Measurements from ENCODE around the gene IGFBP4. TPM values are rescaled to one million over a fixed set of nuclear protein-coding genes. Genes with fewer than 3 reads are reported as not detected.

Gene IGFBP4
- total and polyA plus RNA-seq, 7 donors = 30.3 to 440 (median 242) TPM

- no peaks in the 10 kb centered on the region for H3K27me3 ChIP-seq
- peak; percentile 83 for DNase-seq
- H3K9me3 ChIP-seq = no peaks in the 10 kb centered on the region
- TF ChIP-seq POLR2AphosphoS5 (IDR thresholded peaks at IDR 0.05) = peak; percentile 25 to 71 (median 41)
- TF ChIP-seq POLR2A (IDR thresholded peaks at IDR 0.05) = no peak
- TF ChIP-seq EP300 (IDR thresholded peaks at IDR 0.05) = peak in 1 of 4 donors; percentile 37
- no peak for TF ChIP-seq CTCF (IDR thresholded peaks at IDR 0.05)
- peak overlapping the region; percentile 69 to 94 (median 85) for H3K27ac ChIP-seq
- WGBS, 2 donors = 64 to 69% methylated on average over 17 of the region's 17 CpGs
- no peaks in the 10 kb centered on the region for H3K36me3 ChIP-seq
- intact Hi-C loops (cut with DNase I) = no loop called here
- peaks cover 4 to 58% (median 55%) of the 10 kb centered on the region in 4 donors for H3K4me1 ChIP-seq
- H3K4me3 ChIP-seq = no peak overlapping the region
These were observed 42.7 kb downstream of the IGFBP4 start for GRCh38 chr17:40485851-40486521.

DNA sequence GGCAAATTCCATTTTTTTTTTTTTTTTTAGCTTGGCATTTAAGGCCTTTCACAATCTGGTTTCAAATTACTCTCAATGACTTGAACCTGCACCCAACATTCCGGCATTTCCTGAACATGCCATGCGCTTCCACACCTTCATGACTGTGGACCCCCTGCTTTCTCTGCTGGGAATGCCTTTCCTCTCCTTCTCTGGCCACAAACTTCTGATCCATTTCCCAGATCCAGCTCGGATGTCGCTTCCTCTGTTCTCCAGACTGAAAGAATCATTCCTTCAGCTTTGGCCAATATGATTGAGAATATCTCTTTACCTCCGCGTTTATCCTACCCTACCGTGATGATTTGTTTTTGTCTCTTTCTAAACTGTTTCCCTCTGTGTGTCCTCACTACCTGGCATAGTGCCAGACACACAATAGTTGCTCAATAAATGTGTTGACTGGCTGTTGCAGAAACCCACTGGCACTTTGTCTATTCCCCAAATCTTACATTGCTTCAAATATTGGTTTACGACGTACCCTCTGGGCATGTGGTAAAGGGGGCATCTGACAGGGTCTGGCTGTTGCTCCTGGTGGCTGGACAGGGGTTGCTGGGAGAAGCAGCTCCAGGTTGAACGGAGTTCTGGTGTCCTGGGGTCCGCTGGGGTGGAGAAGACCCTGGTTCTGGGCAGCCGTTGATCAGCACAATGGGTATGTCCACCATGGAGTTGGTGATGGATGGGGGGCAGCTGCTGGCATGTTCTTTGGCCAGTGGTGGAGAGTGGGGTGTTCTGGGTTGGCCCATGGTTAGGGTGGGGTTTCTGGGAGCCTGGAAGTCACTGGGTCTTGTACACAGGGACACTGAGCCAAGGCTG is 43.5 kb downstream of the IGFBP4 start:
- no peaks in the 10 kb centered on the region for H3K9me3 ChIP-seq
- H3K27me3 ChIP-seq = no peaks in the 10 kb centered on the region
- TF ChIP-seq CTCF (IDR thresholded peaks at IDR 0.05) = no peak
- TF ChIP-seq POLR2AphosphoS5 (IDR thresholded peaks at IDR 0.05) = no peak
- TF ChIP-seq POLR2A (IDR thresholded peaks at IDR 0.05) = no peak
- no peak for TF ChIP-seq EP300 (IDR thresholded peaks at IDR 0.05)
- H3K4me1 ChIP-seq = peaks cover 4 to 66% (median 63%) of the 10 kb centered on the region in 4 donors
- H3K27ac ChIP-seq = peak overlapping the region; percentile 69 to 94 (median 85)
- H3K4me3 ChIP-seq = no peak overlapping the region
- DNase-seq = no peak
- no peaks in the 10 kb centered on the region for H3K36me3 ChIP-seq
- intact Hi-C loops (cut with DNase I) = no loop called here
- WGBS, 2 donors = 86 to 89% methylated on average over 12 of the region's 12 CpGs

- Histone ChIP-seq H3K27me3 (no peaks in the 10 kb centered on the region), H3K9me3 (no peaks in the 10 kb centered on the region), H3K4me1 (peaks cover 4 to 70% (median 68%) of the 10 kb centered on the region in 4 donors), H3K27ac (peak overlapping the region; percentile 69 to 94 (median 85)), H3K36me3 (no peaks in the 10 kb centered on the region), H3K4me3 (no peak overlapping the region)
- no peak for TF ChIP-seq EP300 (IDR thresholded peaks at IDR 0.05)
- peak in 2 of 4 donors; percentile 11 to 22 for TF ChIP-seq POLR2AphosphoS5 (IDR thresholded peaks at IDR 0.05)
- intact Hi-C loops (cut with DNase I) = no loop called here
- DNase-seq = no peak
- 91 to 92% methylated on average over 7 of the region's 7 CpGs for WGBS, 2 donors
These were observed 44.2 kb downstream of the IGFBP4 start for GRCh38 chr17:40487371-40488020.

GRCh38 chr17:40490289-40490853 is 47.1 kb downstream of the IGFBP4 start:
- Histone ChIP-seq H3K9me3 (no peaks in the 10 kb centered on the region), H3K27me3 (no peaks in the 10 kb centered on the region), H3K4me3 (no peak overlapping the region), H3K27ac (peak overlapping the region; percentile 72 to 94 (median 85)), H3K36me3 (no peaks in the 10 kb centered on the region), H3K4me1 (peaks cover 4 to 75% (median 66%) of the 10 kb centered on the region in 4 donors)
- intact Hi-C loops (cut with DNase I) = loop anchor here (5.0 kb wide), 1 partner anchor 42 kb away; no protein-coding TSS in a partner anchor
- TF ChIP-seq POLR2AphosphoS5 (IDR thresholded peaks at IDR 0.05) = peak; percentile 84 to 89 (median 88)
- TF ChIP-seq POLR2A (IDR thresholded peaks at IDR 0.05) = peak in 1 of 2 donors; percentile 30
- TF ChIP-seq EP300 (IDR thresholded peaks at IDR 0.05) = peak in 3 of 4 donors; percentile 32 to 83 (median 79)
- no peak for TF ChIP-seq CTCF (IDR thresholded peaks at IDR 0.05)
- DNase-seq = peak; percentile 97
- 40 to 44% methylated on average over 5 of the region's 5 CpGs for WGBS, 2 donors

Measured in sigmoid colon (tissue), 7 donors.